RPMI8226 (cell line): ENCODE results near the gene ATP6V0A1.
"Not testable (repeated sequence)": the region's sequence is repeated elsewhere in the genome, so short reads cannot be mapped to it uniquely, and the experiment has no call there.

ENCODE experiments used
- DNase-seq: peaks from one replicate; pipeline ENCODE4 v3.0.0-alpha.2; 2015

ATP6V0A1 gene

DNA sequence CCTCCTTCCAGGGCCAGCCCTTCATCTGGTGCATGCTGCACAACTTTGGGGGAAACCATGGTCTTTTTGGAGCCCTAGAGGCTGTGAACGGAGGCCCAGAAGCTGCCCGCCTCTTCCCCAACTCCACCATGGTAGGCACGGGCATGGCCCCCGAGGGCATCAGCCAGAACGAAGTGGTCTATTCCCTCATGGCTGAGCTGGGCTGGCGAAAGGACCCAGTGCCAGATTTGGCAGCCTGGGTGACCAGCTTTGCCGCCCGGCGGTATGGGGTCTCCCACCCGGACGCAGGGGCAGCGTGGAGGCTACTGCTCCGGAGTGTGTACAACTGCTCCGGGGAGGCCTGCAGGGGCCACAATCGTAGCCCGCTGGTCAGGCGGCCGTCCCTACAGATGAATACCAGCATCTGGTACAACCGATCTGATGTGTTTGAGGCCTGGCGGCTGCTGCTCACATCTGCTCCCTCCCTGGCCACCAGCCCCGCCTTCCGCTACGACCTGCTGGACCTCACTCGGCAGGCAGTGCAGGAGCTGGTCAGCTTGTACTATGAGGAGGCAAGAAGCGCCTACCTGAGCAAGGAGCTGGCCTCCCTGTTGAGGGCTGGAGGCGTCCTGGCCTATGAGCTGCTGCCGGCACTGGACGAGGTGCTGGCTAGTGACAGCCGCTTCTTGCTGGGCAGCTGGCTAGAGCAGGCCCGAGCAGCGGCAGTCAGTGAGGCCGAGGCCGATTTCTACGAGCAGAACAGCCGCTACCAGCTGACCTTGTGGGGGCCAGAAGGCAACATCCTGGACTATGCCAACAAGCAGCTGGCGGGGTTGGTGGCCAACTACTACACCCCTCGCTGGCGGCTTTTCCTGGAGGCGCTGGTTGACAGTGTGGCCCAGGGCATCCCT, 84.8 kb downstream of the ATP6V0A1 start:
- DNase-seq, result no peak

DNA sequence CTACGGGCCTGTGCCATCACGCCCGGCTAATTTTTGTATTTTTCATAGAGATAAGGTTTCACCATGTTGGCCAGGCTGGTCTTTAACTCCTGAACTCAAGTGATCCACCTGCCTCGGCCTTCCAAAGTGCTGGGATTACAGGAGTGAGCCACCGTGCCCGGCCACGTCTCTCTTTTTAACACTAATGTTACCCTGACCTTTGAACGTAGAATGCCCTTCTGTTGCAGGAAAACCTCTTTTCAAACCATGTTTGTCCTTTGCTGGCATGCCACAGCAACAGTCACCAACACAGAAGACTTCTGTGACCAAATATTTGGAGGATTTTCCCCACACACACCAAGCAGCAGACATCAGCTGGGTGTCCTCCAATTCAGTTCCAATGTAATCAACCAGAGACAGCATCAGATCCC, 86.2 kb downstream of the ATP6V0A1 start:
- DNase-seq, result no peak

DNA sequence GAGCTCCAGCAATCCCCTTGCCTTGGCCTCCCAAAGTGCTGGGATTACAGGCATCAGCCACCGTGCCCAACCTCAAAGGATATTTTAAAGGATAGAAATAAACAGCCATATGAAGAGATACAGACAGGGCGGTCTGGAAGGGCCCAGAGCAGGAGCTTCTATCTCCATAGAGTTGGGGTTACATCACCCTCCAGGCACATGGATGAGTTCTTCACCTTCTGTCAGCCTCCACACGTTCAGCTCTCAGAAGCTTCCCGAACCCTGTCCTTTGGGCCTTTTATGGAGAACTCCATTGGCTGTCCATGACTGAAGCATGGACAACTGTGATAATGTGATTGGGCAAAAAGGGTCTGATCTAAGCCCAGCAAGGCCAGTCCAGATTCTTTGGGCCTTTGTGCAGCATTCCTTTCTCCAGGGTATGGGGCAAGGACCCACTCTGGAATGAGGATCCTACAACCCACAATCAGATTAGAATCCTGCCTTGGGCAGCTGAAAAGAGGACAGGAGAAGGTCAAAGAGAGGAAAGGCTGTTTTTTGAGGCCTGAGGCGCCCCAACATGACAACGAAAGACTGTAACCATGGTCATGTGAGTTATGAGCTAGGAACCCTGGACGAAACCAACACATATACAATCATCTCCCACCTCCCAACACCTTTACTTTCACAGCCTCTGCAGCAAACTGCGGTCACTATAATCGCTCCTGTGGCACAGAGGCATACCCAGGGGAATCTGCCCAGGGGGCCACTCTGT, 87.3 kb downstream of the ATP6V0A1 start:
- DNase-seq, result not testable (repeated sequence)

DNA sequence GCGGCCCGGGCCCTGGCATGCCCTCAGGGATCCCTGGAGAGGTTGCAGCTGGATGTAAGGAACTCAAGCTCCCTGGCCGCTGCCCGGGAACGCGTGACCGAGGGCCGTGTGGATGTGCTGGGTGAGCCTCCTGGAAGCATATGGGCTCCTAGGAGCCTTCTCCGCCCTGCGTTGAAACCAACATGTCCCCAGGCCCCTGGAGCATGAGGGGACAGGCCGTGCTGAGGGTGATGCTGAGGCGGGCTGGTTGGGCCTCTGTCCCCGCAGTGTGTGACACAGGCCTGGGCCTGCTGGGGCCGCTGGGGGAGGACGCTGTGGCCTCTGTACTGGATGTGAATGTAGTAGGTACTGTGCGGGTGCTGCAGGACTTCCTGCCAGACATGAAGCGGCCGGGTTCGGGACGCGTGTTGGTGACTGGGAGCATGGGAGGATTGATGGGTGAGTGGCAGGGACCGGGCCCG, 88.4 kb downstream of the ATP6V0A1 start:
- no peak for DNase-seq

- no peak for DNase-seq
Measured at GRCh38 chr17:42547698-42548069, 89.0 kb downstream of the ATP6V0A1 start.

- DNase-seq, result peak; percentile 90
Measured at GRCh38 chr17:42548070-42548837, 89.6 kb downstream of the ATP6V0A1 start.

DNA sequence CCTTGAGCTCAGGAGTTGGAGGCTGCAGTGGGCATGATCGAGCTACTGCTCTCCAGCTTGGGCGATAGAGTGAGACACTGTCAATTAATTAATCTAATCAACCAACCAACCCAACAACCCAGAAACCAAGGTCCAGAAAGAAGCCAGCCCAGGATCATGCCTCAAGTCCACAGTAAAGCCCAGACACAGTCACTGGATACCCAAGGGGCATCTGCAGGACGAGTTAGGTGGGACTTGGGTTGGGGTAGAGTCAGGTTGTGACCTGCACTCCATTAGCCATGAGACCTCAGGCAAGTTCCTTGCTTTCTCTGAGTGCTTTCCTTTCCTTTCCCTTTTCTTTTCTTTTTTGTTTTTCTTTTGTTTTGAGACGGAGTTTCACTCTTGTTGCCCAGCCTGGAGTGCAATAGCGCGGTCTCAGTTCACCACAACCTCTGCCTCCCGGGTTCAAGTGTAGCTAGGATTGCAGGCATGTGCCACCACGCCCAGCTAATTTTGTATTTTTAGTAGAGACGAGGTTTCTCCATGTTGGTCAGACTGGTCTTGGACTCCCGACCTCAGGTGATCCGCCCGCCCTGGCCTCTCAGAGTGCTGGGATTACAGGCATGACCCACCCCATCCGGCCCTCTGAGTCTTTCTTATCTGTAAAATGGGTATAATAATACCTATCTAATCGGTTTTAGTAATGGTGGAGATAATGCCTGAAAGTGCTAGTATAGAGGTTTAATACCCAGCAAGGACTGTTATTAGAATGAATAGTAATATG, 90.5 kb downstream of the ATP6V0A1 start:
- DNase-seq, result no peak

DNA sequence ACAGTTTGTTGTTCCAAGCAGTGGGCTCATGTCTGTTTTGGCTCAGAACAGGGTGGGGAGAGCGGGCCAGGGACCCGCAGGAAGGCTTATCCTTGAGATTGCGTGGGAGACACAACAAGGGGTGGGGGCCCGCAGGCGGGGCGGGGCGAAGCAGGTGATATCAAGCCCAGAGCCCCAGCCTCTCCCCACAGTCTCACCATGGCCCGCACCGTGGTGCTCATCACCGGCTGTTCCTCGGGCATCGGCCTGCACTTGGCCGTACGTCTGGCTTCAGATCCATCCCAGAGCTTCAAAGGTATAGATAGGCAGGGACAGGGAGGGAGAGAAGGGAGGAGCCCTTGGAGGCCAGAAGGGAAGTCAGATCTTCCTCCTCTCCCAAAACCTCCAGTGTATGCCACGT, 94.1 kb downstream of the ATP6V0A1 start, which contains the start of gene HSD17B1:
Gene HSD17B1 (plus strand): TSS at position 188 of the 400 bp plus-strand sequence. CDS start 11 bp downstream, at position 199.
- not testable (repeated sequence) for DNase-seq

DNA sequence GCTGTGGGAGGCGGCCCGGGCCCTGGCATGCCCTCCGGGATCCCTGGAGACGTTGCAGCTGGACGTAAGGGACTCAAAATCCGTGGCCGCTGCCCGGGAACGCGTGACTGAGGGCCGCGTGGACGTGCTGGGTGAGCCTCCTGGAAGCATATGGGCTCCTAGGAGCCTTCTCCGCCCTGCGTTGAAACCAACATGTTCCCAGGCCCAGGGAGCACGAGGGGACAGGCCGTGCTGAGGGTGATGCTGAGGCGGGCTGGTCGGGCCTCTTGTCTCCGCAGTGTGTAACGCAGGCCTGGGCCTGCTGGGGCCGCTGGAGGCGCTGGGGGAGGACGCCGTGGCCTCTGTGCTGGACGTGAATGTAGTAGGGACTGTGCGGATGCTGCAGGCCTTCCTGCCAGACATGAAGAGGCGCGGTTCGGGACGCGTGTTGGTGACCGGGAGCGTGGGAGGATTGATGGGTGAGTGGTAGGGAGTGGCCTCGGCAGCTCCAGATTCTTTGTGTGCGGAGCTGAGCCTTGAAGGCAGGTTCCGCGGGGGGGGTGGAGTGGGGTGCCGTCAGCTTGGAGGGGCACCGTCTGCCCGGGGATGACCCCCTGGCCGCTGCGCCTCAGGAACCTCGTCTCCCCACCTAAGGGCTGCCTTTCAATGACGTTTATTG, 94.6 kb downstream of the ATP6V0A1 start:
- DNase-seq, result no peak

GRCh38 chr17:42553866-42554249, 95.2 kb downstream of the ATP6V0A1 start:
- DNase-seq, result peak; percentile 47

DNA sequence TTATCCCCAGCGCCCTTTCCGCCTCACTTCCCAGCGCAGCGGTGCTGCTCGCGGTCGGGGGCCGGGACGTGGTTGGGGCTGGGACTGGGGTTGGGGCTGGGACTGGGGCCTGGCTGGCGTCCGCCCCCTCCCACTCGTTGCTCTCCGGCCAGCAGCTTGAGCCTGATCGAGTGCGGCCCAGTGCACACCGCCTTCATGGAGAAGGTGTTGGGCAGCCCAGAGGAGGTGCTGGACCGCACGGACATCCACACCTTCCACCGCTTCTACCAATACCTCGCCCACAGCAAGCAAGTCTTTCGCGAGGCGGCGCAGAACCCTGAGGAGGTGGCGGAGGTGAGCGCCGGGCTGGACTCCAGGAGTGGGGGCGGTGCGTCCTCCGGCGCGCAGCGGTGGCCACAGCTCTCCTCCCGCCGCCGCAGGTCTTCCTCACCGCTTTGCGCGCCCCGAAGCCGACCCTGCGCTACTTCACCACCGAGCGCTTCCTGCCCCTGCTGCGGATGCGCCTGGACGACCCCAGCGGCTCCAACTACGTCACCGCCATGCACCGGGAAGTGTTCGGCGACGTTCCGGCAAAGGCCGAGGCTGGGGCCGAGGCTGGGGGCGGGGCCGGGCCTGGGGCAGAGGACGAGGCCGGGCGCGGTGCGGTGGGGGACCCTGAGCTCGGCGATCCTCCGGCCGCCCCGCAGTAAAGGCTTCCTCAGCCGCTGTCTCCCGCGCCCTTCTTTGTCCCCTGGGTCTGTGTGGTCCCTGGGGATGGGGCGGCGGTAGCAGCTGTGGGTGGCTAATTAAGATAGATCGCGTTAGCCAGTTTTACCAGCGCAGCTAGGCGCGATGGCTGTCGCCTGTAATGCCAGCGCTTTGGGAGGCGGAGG, 95.8 kb downstream of the ATP6V0A1 start:
- DNase-seq, result peak; percentile 82

GRCh38 chr17:42555122-42555622, 96.5 kb downstream of the ATP6V0A1 start:
- DNase-seq, result no peak

- DNase-seq, result not testable (repeated sequence)
Measured at GRCh38 chr17:42555961-42556617, 97.4 kb downstream of the ATP6V0A1 start.

DNA sequence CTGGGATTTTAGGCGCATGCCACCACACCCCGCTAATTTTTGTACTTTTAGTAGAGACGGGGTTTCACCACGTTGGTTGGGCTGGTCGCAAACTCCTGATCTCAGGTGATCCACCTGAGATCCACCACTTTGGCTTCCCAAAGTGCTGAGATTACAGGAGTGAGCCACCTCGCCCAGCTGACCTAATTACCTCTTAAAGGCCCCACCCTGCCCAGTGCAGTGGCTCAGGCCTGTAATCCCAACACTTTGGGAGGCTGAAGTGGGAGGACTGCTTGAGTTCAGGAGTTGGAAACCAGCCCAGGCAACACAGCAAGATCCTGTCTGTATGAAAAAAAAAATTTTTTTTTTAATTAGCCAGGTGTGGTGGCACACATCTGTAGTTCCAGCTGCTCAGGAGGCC, 100.4 kb downstream of the ATP6V0A1 start:
- DNase-seq, result peak; percentile 43

GRCh38 chr17:42560246-42560645, 101.6 kb downstream of the ATP6V0A1 start:
- DNase-seq, result no peak

GRCh38 chr17:42561897-42562387, 103.3 kb downstream of the ATP6V0A1 start, which contains the start of gene COASY:
COASY (plus strand) TSS chr17:42562148; CDS start chr17:42562623, 475 bp downstream.
- DNase-seq, result peak; percentile 97

DNA sequence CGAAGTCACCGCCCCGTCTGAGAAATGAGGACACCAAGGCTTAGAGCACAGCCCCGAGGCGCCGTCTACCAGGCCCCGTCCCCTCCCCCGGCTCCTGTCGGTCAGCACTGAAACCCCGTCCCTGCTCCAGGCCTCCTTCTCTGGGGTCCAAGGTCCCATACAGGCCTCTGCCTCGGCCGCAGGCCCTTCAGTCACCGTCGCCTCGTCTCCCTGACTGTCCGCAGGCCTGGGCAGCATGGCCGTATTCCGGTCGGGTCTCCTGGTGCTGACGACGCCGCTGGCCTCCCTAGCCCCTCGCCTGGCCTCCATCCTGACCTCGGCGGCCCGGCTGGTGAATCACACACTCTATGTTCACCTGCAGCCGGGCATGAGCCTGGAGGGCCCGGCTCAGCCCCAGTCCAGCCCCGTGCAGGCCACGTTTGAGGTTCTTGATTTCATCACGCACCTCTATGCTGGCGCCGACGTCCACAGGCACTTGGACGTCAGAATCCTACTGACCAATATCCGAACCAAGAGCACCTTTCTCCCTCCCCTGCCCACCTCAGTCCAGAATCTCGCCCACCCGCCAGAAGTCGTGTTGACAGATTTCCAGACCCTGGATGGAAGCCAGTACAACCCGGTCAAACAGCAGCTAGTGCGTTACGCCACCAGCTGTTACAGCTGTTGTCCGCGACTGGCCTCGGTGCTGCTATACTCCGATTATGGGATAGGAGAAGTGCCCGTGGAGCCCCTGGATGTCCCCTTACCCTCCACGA, 103.9 kb downstream of the ATP6V0A1 start:
- DNase-seq, result peak; percentile 25

DNA sequence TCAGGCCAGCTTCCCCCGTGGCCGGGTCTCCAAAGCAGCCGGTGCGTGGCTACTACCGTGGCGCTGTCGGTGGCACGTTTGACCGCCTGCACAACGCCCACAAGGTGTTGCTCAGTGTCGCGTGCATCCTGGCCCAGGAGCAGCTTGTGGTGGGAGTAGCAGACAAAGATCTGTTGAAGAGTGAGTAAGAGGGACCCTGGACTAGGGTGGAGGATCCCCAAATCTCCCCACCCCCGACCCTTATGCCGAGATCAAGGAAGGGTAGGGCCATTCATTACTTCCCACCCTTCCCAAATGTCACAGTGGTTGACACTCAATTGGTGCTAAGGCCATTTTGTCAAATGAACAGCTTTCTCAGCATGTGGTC, 104.4 kb downstream of the ATP6V0A1 start:
- DNase-seq, result no peak

- no peak for DNase-seq
Measured at GRCh38 chr17:42563543-42563942, 104.9 kb downstream of the ATP6V0A1 start.
